GM06990 (cell line): ENCODE data around the gene CC2D1A.

Source experiments
- DNase-seq: peaks from one replicate; pipeline ENCODE4 v3.0.0-alpha.2; 2011; ENCODE audit not compliant: insufficient read length; ENCODE audit errors: extremely low read depth
- H3K27me3 ChIP-seq: replicated peaks from 2 replicates; pipeline ENCODE4 v1.6.0; 2011; ENCODE audit warnings: low read length; ENCODE audit not compliant: control insufficient read depth, insufficient read depth
- H3K36me3 ChIP-seq: 2 replicates; pipeline ENCODE4 v1.5.1; 2011; ENCODE audit warnings: low read length; ENCODE audit not compliant: control insufficient read depth, insufficient read depth
- H3K4me3 ChIP-seq: replicated peaks from 2 replicates; pipeline ENCODE4 v1.5.1; 2011; ENCODE audit warnings: low read depth, mild to moderate bottlenecking, control low read depth, low read length
- TF ChIP-seq, protein P1 (sequence below): IDR thresholded peaks from 2 replicates; pipeline ENCODE4 v1.5.1; 2011; ENCODE audit warnings: low read length, control low read depth, mild to moderate bottlenecking, inconsistent platforms; ENCODE audit not compliant: insufficient read depth, poor library complexity, severe bottlenecking

CC2D1A gene

DNA sequence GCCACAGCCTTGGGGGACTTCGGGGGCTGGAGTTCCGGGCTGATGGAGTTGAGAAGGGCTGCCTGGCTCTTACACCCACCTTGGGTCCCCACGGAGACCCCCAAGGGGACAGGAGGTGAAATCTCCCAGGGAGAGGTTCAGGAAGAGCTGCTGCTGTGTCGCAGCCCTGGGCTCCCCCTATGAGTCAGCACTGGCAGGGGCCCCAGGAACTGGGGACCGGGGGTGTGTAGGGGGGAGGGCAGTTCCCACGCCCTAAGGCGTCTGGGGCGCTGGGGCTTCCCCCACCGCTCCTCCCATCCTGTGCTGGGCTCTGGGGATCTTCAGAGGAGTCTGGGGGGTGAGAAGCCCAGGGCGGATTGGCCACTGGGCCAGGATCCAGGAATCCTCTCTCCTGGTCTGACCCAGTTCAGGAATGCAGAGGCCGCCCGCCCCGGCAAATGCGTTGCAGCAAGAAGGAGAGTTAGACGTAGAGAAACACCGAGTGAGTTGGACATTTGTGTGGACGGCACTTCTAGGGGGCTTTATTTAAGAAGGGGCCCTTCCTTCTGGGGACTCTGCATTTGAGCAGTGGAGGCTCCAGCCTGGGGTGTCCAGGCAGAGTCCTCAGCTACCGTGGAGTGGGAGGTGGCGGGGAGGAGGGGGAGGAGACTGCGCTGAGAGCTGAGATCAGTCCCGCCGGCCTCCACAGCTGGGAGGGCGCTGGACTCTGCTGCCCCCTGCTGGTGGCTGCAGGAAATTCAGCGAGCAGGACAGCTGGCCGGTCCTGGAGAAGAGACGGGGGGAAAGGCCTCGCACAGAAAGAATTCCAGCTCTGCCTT, 44.1 kb upstream of the CC2D1A start:
- Histone ChIP-seq H3K4me3 (peak overlapping the region; percentile 63), H3K36me3 (no peaks in the 10 kb centered on the region), H3K27me3 (no peaks in the 10 kb centered on the region; the same call in 1 of the 2 replicates)
- TF ChIP-seq, protein P1, sequence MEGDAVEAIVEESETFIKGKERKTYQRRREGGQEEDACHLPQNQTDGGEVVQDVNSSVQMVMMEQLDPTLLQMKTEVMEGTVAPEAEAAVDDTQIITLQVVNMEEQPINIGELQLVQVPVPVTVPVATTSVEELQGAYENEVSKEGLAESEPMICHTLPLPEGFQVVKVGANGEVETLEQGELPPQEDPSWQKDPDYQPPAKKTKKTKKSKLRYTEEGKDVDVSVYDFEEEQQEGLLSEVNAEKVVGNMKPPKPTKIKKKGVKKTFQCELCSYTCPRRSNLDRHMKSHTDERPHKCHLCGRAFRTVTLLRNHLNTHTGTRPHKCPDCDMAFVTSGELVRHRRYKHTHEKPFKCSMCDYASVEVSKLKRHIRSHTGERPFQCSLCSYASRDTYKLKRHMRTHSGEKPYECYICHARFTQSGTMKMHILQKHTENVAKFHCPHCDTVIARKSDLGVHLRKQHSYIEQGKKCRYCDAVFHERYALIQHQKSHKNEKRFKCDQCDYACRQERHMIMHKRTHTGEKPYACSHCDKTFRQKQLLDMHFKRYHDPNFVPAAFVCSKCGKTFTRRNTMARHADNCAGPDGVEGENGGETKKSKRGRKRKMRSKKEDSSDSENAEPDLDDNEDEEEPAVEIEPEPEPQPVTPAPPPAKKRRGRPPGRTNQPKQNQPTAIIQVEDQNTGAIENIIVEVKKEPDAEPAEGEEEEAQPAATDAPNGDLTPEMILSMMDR, result peak; percentile 94
- peak; percentile 89 for DNase-seq

DNA sequence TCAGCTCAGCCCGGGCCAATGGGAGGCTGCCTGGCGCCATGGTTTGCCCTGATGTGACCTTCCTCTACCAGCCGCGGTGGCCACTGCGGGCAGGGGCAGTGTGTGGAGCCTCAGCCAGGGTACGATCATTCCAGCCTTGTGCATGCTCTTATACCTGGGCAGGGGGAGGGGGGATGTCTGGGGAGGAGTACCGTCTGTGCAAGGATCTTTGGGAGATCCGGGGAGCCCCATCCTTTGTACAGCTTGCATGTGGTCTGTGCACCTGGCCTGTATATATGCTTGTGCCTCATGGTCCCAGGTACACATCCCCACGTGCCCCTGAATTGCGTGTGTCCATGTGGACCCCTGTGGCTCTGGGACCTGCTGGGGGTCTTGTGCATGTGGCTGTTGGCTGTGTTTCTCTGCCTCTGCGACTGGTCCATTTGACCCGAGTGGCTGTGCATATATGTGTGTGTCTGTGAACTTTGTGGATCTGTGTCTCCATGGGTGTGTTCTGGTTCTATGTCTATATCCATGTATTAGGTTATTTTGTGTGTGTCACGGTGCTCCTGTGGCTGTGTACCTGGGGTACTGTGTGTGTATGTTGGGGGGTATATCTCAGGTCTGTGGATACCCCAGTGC, 41.8 kb upstream of the CC2D1A start:
- no peak for DNase-seq
- TF ChIP-seq, protein P1, result no peak
- Histone ChIP-seq H3K4me3 (peak overlapping the region; percentile 18), H3K36me3 (no peaks in the 10 kb centered on the region), H3K27me3 (no peaks in the 10 kb centered on the region; the same call in 1 of the 2 replicates)

GRCh38 chr19:13864667-13865570, 41.1 kb upstream of the CC2D1A start:
- Histone ChIP-seq H3K4me3 (peak overlapping the region; percentile 67), H3K27me3 (no peaks in the 10 kb centered on the region; the same call in 1 of the 2 replicates)

GRCh38 chr19:13865571-13866462, 40.2 kb upstream of the CC2D1A start:
- no peak for DNase-seq

More at GRCh38 chr19:13864667-13865570, 41.1 kb upstream of the CC2D1A start:
- no peak for DNase-seq
- TF ChIP-seq, protein P1, result no peak
- H3K36me3 ChIP-seq, result no peaks in the 10 kb centered on the region

More at GRCh38 chr19:13865571-13866462, 40.2 kb upstream of the CC2D1A start:
- Histone ChIP-seq H3K4me3 (peak overlapping the region; percentile 67), H3K36me3 (no peaks in the 10 kb centered on the region), H3K27me3 (no peaks in the 10 kb centered on the region; the same call in 1 of the 2 replicates)
- TF ChIP-seq, protein P1, result no peak
